HEK293T (cell line): ENCODE measurements around the gene SEC23A.
"Not testable (repeated sequence)": the region's sequence is repeated elsewhere in the genome, so short reads cannot be mapped to it uniquely, and the experiment has no call there.

ENCODE experiments used
- CTCF ChIA-PET: fragments of 350-600 bp; formaldehyde crosslinking; extraction: SDS; loops from one replicate; lab custom pipeline; 2021; ENCODE audit warnings: antibody characterized with exemption, inconsistent platforms; lab: Yijun Ruan, JAX
- POLR2A ChIA-PET: fragments of 350-600 bp; formaldehyde crosslinking; extraction: SDS; loops from one replicate; lab custom pipeline; 2020; ENCODE audit warnings: antibody characterized with exemption, inconsistent platforms; lab: Yijun Ruan, JAX
- DNase-seq: peaks from one replicate; pipeline ENCODE4 v3.0.0; 2012; ENCODE audit warnings: mixed read lengths; ENCODE audit errors: extremely low spot score
- ARNT ChIP-seq: fragments of 450-650 bp; IDR thresholded peaks from 2 replicates; pipeline ENCODE4 v1.6.1; 2017; ENCODE audit warnings: mild to moderate bottlenecking
- BHLHE40 ChIP-seq: fragments of 450-650 bp; IDR thresholded peaks from 2 replicates; pipeline ENCODE4 v1.6.1; 2016; ENCODE audit warnings: mild to moderate bottlenecking, moderate library complexity, borderline replicate concordance
- CTBP1 ChIP-seq: fragments of 450-650 bp; IDR thresholded peaks from 2 replicates; pipeline ENCODE4 v1.6.1; 2016; ENCODE audit warnings: borderline replicate concordance
- ELF4 ChIP-seq: fragments of 450-650 bp; IDR thresholded peaks from 2 replicates; pipeline ENCODE4 v1.6.1; 2017; ENCODE audit warnings: antibody characterized with exemption
- FOXA1 ChIP-seq: fragments of 450-650 bp; IDR thresholded peaks from 2 replicates; pipeline ENCODE4 v1.6.1; 2016; ENCODE audit warnings: mild to moderate bottlenecking
- FOXK2 ChIP-seq: fragments of 450-650 bp; IDR thresholded peaks from 2 replicates; pipeline ENCODE4 v1.6.1; 2016; ENCODE audit warnings: mild to moderate bottlenecking
- FOXM1 ChIP-seq: fragments of 450-650 bp; IDR thresholded peaks from 2 replicates; pipeline ENCODE4 v1.6.1; 2017; ENCODE audit warnings: mild to moderate bottlenecking, borderline replicate concordance
- HDGF ChIP-seq: fragments of 450-650 bp; IDR thresholded peaks from 2 replicates; pipeline ENCODE4 v1.6.1; 2017; ENCODE audit warnings: antibody characterized with exemption, borderline replicate concordance
- L3MBTL2 ChIP-seq: fragments of 450-650 bp; conservative IDR thresholded peaks from 2 replicates; pipeline ENCODE4 v1.6.1; 2016; ENCODE audit warnings: mild to moderate bottlenecking
- LEF1 ChIP-seq: fragments of 450-650 bp; IDR thresholded peaks from 2 replicates; pipeline ENCODE4 v1.6.1; 2017; ENCODE audit warnings: mild to moderate bottlenecking, borderline replicate concordance
- NFRKB ChIP-seq: fragments of 450-650 bp; IDR thresholded peaks from 2 replicates; pipeline ENCODE4 v1.6.1; 2016; ENCODE audit warnings: mild to moderate bottlenecking, moderate library complexity
- PKNOX1 ChIP-seq: fragments of 450-650 bp; IDR thresholded peaks from 2 replicates; pipeline ENCODE4 v1.6.1; 2016
- SP1 ChIP-seq: fragments of 450-650 bp; IDR thresholded peaks from 2 replicates; pipeline ENCODE4 v1.6.1; 2017
- SUZ12 ChIP-seq: fragments of 450-650 bp; IDR thresholded peaks from 2 replicates; pipeline ENCODE4 v1.6.1; 2016; ENCODE audit warnings: mild to moderate bottlenecking
- TARDBP ChIP-seq: fragments of 450-650 bp; IDR thresholded peaks from 2 replicates; pipeline ENCODE4 v1.6.1; 2016
- ZNF384 ChIP-seq: fragments of 450-650 bp; IDR thresholded peaks from 2 replicates; pipeline ENCODE4 v1.6.1; 2016

Gene SEC23A

GRCh38 chr14:39102969-39103957, at the start of gene SEC23A:
Gene SEC23A, minus strand, starts transcription at chr14:39103235. Its CDS starts 7,117 bp downstream, at chr14:39096118.
- POLR2A ChIA-PET: interaction anchor here (0.6 to 5.1 kb wide), 22 partner anchors 9 to 1931 kb away, joined by 3 to 66 read pairs (median 4); partner anchors contain the start of genes FBXO33, GEMIN2, PNN and SLC25A21
- CTCF ChIA-PET: no interaction called here
- TF ChIP-seq ZNF384 (no peak), ELF4 (peak; percentile 66; the same call in 1 of the 2 replicates), SUZ12 (no peak), FOXA1 (no peak)
- DNase-seq: peak; percentile 75

GRCh38 chr14:39145266-39145966, 42.4 kb upstream of the SEC23A start:
- POLR2A ChIA-PET: interaction anchor here (0.9 to 2.4 kb wide), 2 partner anchors 25 to 32 kb away, joined by 3 to 8 read pairs; partner anchors contain the start of genes GEMIN2 and TRAPPC6B
- CTCF ChIA-PET: no interaction called here
- TF ChIP-seq FOXK2 (no peak), PKNOX1 (peak; percentile 38; the same call in 1 of the 2 replicates), ZNF384 (no peak)
- no peak for DNase-seq

GRCh38 chr14:39143226-39143625, 40.2 kb upstream of the SEC23A start:
- POLR2A ChIA-PET, CTCF ChIA-PET, DNase-seq: not testable (repeated sequence)

- POLR2A ChIA-PET: interaction anchor here (2.7 kb wide), 1 partner anchor 29 kb away, joined by 8 read pairs; the partner anchor contains the start of gene TRAPPC6B
- CTCF ChIA-PET, DNase-seq: not testable (repeated sequence)
These were observed 38.6 kb upstream of the SEC23A start for GRCh38 chr14:39141623-39142022.

- ChIA-PET CTCF (no interaction called here), POLR2A (interaction anchor here (1.4 to 2.7 kb wide), 2 partner anchors 26 to 30 kb away, joined by 4 to 8 read pairs; partner anchors contain the start of genes GEMIN2 and TRAPPC6B)
- no peak for DNase-seq
- no peak for TF ChIP-seq FOXM1
- no peak for TF ChIP-seq TARDBP
- TF ChIP-seq ZNF384: no peak
- no peak for TF ChIP-seq SP1
- no peak for TF ChIP-seq SUZ12
- TF ChIP-seq L3MBTL2: no peak
- TF ChIP-seq FOXA1: no peak
- TF ChIP-seq NFRKB: no peak
- no peak for TF ChIP-seq HDGF
- TF ChIP-seq ARNT: no peak
- TF ChIP-seq BHLHE40: no peak
- no peak for TF ChIP-seq PKNOX1
- no peak for TF ChIP-seq ELF4
- no peak for TF ChIP-seq LEF1
- no peak for TF ChIP-seq FOXK2
- no peak for TF ChIP-seq CTBP1
These were observed 37.1 kb upstream of the SEC23A start for GRCh38 chr14:39140170-39140569.

GRCh38 chr14:39138440-39138839, 35.4 kb upstream of the SEC23A start:
- no peak for DNase-seq
- CTCF ChIA-PET: no interaction called here
- POLR2A ChIA-PET: no interaction called here
- no peak for TF ChIP-seq SUZ12
- no peak for TF ChIP-seq NFRKB
- no peak for TF ChIP-seq PKNOX1
- no peak for TF ChIP-seq L3MBTL2
- TF ChIP-seq ARNT: no peak
- TF ChIP-seq ZNF384: no peak

- POLR2A ChIA-PET: interaction anchor here (1.5 kb wide), 1 partner anchor 33 kb away, joined by 3 read pairs; the partner anchor contains the start of gene TRAPPC6B
- DNase-seq, CTCF ChIA-PET: not testable (repeated sequence)
These were observed 34.8 kb upstream of the SEC23A start for GRCh38 chr14:39137835-39138234.
